Measurements from ENCODE around the gene PRM1. TPM values are rescaled to one million over a fixed set of nuclear protein-coding genes. Genes with fewer than 3 reads are reported as not detected.

PRM1 gene
- total and polyA plus RNA-seq, 2 of the 4 experiments (the other 2 are of a cell fraction): not detected

DNA sequence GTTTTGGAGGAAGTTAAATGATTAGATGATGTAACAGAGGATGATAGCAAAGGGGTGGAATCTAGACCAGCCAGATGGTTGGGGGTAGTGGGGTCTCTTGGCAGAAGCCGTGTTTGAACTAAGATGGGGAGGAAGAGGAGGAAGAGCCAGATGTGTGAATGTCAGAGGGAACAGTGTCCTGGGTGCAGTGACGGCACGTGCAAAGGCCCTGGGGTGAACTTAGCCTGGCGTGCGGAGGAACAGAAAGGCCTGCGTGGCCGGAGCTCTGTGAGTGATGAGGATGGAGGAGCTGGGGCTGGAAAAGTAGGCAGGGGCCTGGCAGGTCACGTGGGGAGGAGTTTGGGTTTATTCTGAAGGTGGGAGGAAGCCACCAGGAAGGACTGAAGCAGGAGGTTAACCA is 37.7 kb upstream of the PRM1 start:
- Histone ChIP-seq H3K36me3 (ENCODE audit: control insufficient read depth, insufficient read depth, low read length) (no peaks in the 10 kb centered on the region), H3K4me1 (ENCODE audit: control insufficient read depth, insufficient read depth, low read length) (peaks cover 7% of the 10 kb centered on the region), H2BK20ac (ENCODE audit: low read depth, low read length) (no peak overlapping the region; the same call in 1 of the 2 replicates), H3K9me1 (ENCODE audit: insufficient read depth, low read length) (peaks cover 5% of the 10 kb centered on the region; the same call in 1 of the 2 replicates), H4K8ac (ENCODE audit: low read depth in 2 of 2, low read length in 2 of 2) (no peak overlapping the region), H3K27me3 (ENCODE audit: control insufficient read depth, insufficient read depth, low read length) (no peaks in the 10 kb centered on the region), H2AK9ac (replicated peaks; ENCODE audit: low read depth, low read length, poor library complexity) (no peak overlapping the region), H2AK5ac (ENCODE audit: low read depth, low read length) (peak overlapping the region; percentile 59; the same call in 1 of the 2 replicates), H3K27ac (ENCODE audit: insufficient read depth, low read length) (no peak overlapping the region), H3K79me1 (ENCODE audit: low read depth in 1 of 2, low read length in 2 of 2) (no peaks in the 10 kb centered on the region), H3K4me3 (ENCODE audit: insufficient read depth, low read depth, low read length) (no peak overlapping the region), H3K9ac (ENCODE audit: low read depth, low read length) (no peak overlapping the region), H3K9me3 (ENCODE audit: control insufficient read depth, insufficient read depth, low read length) (no peaks in the 10 kb centered on the region), H4K20me1 (ENCODE audit: insufficient read depth, low read length) (no peaks in the 10 kb centered on the region), H2AFZ (replicated peaks; ENCODE audit: low read length, poor library complexity) (no peak overlapping the region), H3K4me2 (ENCODE audit: low read depth, low read length) (no peak overlapping the region), H2BK120ac (ENCODE audit: low read depth, low read length) (peak overlapping the region; percentile 38; the same call in 1 of the 2 replicates), H3K18ac (ENCODE audit: low read depth, low read length) (no peak overlapping the region), H3K14ac (replicated peaks; ENCODE audit: low read depth, low read length) (no peak overlapping the region), H4K5ac (ENCODE audit: low read depth, low read length) (no peak overlapping the region), H3K4ac (ENCODE audit: low read depth, low read length) (peak overlapping the region; percentile 40; the same call in 1 of the 2 replicates), H3K56ac (ENCODE audit: extremely low read depth, insufficient read depth, low read length) (no peak overlapping the region), H2BK15ac (ENCODE audit: low read depth, low read length) (peak overlapping the region; percentile 80; the same call in 1 of the 3 replicates), H2BK5ac (ENCODE audit: low read depth, low read length, poor library complexity, severe bottlenecking) (no peak overlapping the region), H3K23ac (ENCODE audit: low read depth, low read length) (no peak overlapping the region), H4K91ac (ENCODE audit: insufficient read depth, low read depth, low read length) (0 out of 2 replicates have a peak overlapping the region, but pooled peaks have one; percentile 12)
- CTCF ChIA-PET: no interaction called here
- TF ChIP-seq BHLHE40 (IDR thresholded peaks at IDR 0.05; ENCODE audit: low read depth, low read length): no peak
- TF ChIP-seq RCOR1 (IDR thresholded peaks at IDR 0.05; ENCODE audit: insufficient replicate concordance, low read length): no peak
- no peak for TF ChIP-seq POLR2A (IDR thresholded peaks at IDR 0.05; ENCODE audit: low read depth, low read length)
- TF ChIP-seq, protein P1, sequence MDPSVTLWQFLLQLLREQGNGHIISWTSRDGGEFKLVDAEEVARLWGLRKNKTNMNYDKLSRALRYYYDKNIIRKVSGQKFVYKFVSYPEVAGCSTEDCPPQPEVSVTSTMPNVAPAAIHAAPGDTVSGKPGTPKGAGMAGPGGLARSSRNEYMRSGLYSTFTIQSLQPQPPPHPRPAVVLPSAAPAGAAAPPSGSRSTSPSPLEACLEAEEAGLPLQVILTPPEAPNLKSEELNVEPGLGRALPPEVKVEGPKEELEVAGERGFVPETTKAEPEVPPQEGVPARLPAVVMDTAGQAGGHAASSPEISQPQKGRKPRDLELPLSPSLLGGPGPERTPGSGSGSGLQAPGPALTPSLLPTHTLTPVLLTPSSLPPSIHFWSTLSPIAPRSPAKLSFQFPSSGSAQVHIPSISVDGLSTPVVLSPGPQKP (IDR thresholded peaks at IDR 0.05; ENCODE audit: borderline replicate concordance, low read depth, low read length): no peak
- no peak for TF ChIP-seq RAD21 (IDR thresholded peaks at IDR 0.05; ENCODE audit: low read length)
- no peak for TF ChIP-seq MXI1 (IDR thresholded peaks at IDR 0.05; ENCODE audit: borderline replicate concordance, low read depth, low read length)
- no peak for TF ChIP-seq MAFK (IDR thresholded peaks at IDR 0.05; ENCODE audit: low read depth, low read length)
- no peak for TF ChIP-seq RFX5 (IDR thresholded peaks at IDR 0.05; ENCODE audit: low read depth, low read length)
- no peak for TF ChIP-seq CEBPB (IDR thresholded peaks at IDR 0.05; ENCODE audit: low read depth, low read length)
- TF ChIP-seq SMC3 (IDR thresholded peaks at IDR 0.05; ENCODE audit: low read depth, low read length): no peak
- no peak for TF ChIP-seq CHD1 (IDR thresholded peaks at IDR 0.05; ENCODE audit: low read depth, low read length)
- DNase-seq: no peak
- no peak for ATAC-seq (ENCODE audit: low read depth)
- BruUV-seq (replicated peaks): no TSS peak
- dilution Hi-C loops (cut with HindIII; ENCODE audit: low sequenced_read_pairs, unreplicated experiment): no loop called here
- POLR2A ChIA-PET (ENCODE audit: unreplicated experiment): interaction anchor here (0.6 kb wide), 1 partner anchor 63 kb away, joined by 3 read pairs; no protein-coding TSS in a partner anchor
- intact Hi-C loops (cut with micrococcal nuclease): no loop called here
- 85% methylated on average over 4 of the region's 8 CpGs; no CpG with 5 or more reads in 1 of the 2 experiments for whole genome bisulfite sequencing, 2 experiments (ENCODE audit: extremely low coverage in 2 of 2, insufficient read length in 1 of 2)
- in situ Hi-C loops (cut with MboI; ENCODE audit: low sequenced_read_pairs): no loop called here
